Measurements from ENCODE around the gene ME2.
"Not testable (repeated sequence)": the region's sequence is repeated elsewhere in the genome, so short reads cannot be mapped to it uniquely, and the experiment has no call there.

ME2 gene

DNA sequence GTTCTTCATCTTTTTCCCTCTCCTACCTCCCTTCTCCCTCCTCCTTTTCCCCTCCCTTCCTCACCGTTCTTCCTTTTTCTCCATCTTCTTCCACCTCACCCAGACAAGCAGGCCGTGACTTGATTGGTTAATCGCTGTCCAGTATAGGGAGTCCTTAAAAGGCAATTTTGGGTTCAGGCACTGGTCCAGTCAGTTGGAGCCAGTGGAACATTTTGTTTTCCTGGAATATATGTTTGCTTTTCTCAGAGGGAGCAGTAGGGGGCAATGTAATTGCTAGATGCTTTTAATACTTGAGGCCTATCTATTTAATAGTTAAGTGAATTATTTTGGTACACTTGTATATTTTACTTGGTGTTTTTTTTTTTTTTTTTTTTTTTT, 103.9 kb downstream of the ME2 start:
- no peak for DNase-seq (ENCODE audit: extremely low read depth, low read depth)

DNA sequence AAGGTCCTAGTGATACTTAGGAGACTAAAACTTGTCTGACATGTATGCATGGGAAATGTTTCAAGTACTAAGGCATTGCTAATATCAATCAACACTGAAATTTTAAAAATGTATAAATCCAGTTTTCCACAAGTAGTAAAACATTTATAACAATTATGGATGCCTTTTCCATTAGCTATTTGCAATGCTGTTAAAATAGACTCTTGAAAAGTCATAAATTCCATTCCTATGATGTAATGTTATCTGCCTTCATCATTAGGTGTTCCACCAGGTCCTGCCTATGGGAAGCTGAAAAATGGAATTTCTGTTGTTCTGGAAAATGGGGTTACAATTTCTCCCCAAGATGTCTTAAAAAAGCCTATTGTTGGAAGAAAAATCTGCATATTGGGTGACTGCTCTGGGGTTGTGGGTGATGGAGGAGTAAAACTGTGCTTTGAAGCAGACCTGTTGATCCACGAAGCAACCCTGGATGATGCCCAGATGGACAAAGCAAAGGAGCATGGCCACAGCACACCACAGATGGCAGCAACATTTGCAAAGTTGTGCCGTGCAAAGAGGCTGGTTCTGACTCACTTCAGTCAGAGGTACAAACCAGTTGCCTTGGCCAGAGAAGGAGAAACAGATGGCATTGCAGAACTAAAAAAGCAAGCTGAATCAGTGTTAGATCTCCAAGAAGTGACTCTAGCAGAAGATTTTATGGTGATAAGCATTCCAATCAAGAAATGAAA, 107.6 kb downstream of the ME2 start:
- H3K4me3 ChIP-seq (replicated peaks; ENCODE audit: low read depth, low read length), result no peak overlapping the region
- TF ChIP-seq, protein P1, sequence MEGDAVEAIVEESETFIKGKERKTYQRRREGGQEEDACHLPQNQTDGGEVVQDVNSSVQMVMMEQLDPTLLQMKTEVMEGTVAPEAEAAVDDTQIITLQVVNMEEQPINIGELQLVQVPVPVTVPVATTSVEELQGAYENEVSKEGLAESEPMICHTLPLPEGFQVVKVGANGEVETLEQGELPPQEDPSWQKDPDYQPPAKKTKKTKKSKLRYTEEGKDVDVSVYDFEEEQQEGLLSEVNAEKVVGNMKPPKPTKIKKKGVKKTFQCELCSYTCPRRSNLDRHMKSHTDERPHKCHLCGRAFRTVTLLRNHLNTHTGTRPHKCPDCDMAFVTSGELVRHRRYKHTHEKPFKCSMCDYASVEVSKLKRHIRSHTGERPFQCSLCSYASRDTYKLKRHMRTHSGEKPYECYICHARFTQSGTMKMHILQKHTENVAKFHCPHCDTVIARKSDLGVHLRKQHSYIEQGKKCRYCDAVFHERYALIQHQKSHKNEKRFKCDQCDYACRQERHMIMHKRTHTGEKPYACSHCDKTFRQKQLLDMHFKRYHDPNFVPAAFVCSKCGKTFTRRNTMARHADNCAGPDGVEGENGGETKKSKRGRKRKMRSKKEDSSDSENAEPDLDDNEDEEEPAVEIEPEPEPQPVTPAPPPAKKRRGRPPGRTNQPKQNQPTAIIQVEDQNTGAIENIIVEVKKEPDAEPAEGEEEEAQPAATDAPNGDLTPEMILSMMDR (IDR thresholded peaks at IDR 0.05; ENCODE audit: low read depth, low read length, missing control alignments), result no peak
- peak; percentile 71 for DNase-seq (ENCODE audit: extremely low read depth, low read depth)

More for the DNA sequence above, 103.9 kb downstream of the ME2 start:
- no peak overlapping the region for H3K4me3 ChIP-seq (replicated peaks; ENCODE audit: low read depth, low read length)
- TF ChIP-seq, protein P1 (IDR thresholded peaks at IDR 0.05; ENCODE audit: low read depth, low read length, missing control alignments), result peak; percentile 16

DNA sequence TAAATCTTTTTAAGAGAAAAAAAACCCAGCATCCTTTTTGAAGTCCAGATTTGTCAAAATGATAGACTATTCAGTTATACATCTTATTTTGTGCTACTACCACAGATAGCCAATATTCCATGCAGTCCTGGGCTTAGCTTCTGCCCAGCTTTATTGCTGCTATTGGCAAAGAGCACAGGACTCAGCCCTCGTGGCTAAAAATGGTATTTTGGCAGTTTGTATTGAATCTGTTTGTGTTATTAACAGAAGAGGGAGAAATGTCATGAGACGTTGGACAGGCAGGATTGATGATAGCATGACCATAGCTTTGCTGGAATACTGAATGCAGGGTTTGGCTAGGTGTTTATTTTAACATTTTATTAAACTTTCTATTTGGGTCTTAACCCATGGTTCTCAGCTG, 108.3 kb downstream of the ME2 start:
- DNase-seq (ENCODE audit: extremely low read depth, low read depth), result no peak
- no peak overlapping the region for H3K4me3 ChIP-seq (replicated peaks; ENCODE audit: low read depth, low read length)
- TF ChIP-seq, protein P1 (IDR thresholded peaks at IDR 0.05; ENCODE audit: low read depth, low read length, missing control alignments), result no peak

DNA sequence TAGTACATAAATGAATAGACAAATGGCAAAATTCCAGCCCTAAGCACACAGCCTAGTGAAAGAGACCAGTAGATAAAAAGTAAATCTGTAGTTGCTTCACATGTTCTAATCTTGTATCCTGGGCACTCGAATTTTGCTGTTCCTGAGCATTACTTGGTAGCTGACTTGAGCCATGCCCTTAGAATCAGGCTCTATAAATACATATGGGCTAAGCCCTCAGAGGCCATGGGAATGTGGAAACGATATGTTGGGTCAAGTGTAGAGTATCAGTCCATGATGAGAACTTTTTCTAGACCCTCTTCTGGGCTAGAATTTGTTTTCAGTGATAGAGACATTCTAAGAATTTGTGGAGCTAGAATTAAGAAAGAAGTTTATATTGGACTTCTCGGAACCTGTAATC, 110.8 kb downstream of the ME2 start:
- TF ChIP-seq, protein P1 (IDR thresholded peaks at IDR 0.05; ENCODE audit: low read depth, low read length, missing control alignments), result no peak
- no peak for DNase-seq (ENCODE audit: extremely low read depth, low read depth)
- no peak overlapping the region for H3K4me3 ChIP-seq (replicated peaks; ENCODE audit: low read depth, low read length)

DNA sequence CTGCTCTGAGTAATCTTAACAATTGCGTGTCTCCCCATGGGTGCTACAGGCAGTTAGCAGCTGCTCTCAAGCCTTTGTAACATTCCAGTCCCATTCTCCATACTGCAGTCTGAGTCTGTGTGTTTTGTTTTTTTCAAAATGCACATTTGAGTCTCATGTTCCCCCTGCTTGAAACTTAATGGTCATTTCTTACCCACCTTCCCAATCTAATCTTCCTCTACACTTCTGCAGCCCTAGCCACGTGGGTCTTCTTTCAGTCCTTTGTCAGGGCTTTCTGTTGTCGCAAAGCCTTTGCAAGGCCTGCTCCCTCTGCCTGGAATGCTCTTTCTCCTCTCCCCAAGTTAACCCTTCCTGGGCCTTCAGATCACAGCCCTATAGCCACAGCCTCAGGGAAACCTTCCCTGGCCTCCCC, 113.4 kb downstream of the ME2 start:
- no peak for DNase-seq (ENCODE audit: extremely low read depth, low read depth)
- TF ChIP-seq, protein P1 (IDR thresholded peaks at IDR 0.05; ENCODE audit: low read depth, low read length, missing control alignments), result no peak

DNA sequence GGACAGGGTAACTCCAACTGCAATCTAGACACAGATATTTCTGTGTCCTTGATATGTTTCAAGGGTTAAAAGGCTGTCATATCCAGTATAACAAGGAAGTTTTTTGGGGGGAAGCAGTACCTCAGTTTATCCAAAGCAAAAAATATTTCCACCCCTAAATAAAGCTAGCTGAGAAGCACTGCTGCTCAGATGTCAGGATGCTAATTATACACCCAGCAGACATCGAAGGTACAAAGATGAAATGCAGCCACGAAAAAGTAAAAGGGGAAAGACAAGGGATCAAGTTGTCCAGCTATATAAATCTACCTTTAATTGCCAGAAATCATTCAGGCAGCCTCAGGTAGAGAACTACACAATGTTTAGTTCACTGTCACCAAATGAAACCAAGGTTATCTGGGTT, 115.1 kb downstream of the ME2 start:
- TF ChIP-seq, protein P1 (IDR thresholded peaks at IDR 0.05; ENCODE audit: low read depth, low read length, missing control alignments), result no peak
- no peak for DNase-seq (ENCODE audit: extremely low read depth, low read depth)
- H3K4me3 ChIP-seq (replicated peaks; ENCODE audit: low read depth, low read length), result no peak overlapping the region

More for the DNA sequence above, 113.4 kb downstream of the ME2 start:
- H3K4me3 ChIP-seq (replicated peaks; ENCODE audit: low read depth, low read length), result no peak overlapping the region

DNA sequence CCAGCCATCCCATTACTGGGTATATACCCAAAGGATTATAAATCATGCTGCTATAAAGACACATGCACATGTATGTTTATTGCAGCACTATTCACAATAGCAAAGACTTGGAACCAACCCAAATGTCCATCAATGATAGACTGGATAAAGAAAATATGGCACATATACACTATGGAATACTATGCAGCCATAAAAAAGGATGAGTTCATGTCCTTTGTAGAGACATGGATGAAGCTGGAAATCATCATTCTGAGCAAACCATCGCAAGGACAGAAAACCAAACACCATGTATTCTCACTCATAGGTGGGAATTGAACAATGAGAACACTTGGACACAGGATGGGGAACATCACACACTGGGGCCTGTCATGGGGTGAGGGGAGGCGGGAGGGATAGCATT, 124.3 kb downstream of the ME2 start:
- H3K4me3 ChIP-seq (replicated peaks; ENCODE audit: low read depth, low read length); DNase-seq (ENCODE audit: extremely low read depth, low read depth): not testable (repeated sequence)
